HL-60/S4 treated with retinoic acid at 250 ng/mL for 4 days and 3 days (cell line): ENCODE data around the gene RBM28.

Source experiments
- in situ Hi-C: fragments of 300-500 bp; cut with MboI; formaldehyde crosslinking; loops from 2 replicates; pipeline ENCODE4 v1.7.0; 2022; ENCODE audit warnings: low sequenced_read_pairs

Gene RBM28

GRCh38 chr7:128374041-128374440, 30.3 kb upstream of the RBM28 start:
- in situ Hi-C loops, result no loop called here

DNA sequence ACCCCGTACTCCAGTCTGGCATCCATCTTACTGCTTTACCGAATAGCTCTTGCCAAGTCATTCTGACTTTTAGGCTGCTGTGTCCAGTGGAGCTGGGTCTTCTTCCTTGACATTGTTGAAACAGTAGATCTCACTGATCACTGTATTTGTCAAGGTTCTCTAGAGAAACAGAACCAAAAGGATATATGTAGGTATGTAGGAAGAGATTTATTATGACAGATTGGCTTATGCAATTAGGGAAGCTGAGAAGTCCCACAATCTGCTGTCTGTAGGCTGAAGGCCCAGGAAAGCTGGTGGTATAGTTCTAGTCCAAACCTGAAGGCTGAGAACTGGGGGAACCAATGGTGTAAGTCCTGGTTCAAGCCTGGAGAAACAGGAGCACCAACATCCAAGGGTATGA, 29.9 kb upstream of the RBM28 start:
- in situ Hi-C loops, result no loop called here

DNA sequence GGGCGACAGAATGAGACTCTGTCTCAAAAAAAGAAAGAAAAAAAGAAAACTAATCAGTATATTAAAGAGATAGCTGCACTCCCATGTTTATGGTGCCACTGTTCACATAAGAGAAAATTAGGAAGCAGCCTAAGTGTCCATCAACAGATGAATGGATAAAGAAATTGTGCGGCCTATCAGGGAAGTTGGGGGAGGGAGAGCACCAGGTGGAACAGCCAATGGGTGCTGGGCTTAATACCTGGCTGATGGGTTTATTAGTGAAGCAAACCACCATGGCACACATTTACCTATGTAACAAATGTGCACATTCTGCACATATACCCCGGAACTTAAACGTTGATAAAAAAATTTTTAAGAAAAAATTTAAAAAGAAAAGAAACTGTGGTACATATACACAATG, 26.8 kb upstream of the RBM28 start:
- in situ Hi-C loops, result no loop called here

- in situ Hi-C loops, result no loop called here
These were observed 23.3 kb upstream of the RBM28 start for GRCh38 chr7:128366986-128367385.

DNA sequence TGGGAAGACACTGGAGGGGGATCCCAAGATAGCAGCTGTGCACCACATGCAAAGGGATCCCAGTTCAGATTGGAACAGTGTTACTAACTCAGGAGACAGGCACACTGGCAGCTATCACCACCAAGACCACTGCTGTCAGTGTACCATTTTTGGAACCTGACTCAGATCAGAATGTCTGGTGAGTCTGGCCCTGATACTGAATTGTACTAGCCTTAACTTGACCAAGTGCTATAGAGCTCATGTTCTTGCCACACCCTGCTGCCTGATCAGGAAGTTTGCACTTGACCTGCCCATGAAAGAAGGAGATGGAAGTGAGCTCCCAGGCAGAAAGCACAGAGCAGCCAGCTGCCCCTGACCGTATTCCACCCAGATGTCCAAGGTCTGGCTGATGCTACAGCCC, 22.6 kb upstream of the RBM28 start:
- in situ Hi-C loops, result no loop called here

GRCh38 chr7:128365432-128365831, 21.7 kb upstream of the RBM28 start:
- in situ Hi-C loops, result no loop called here

DNA sequence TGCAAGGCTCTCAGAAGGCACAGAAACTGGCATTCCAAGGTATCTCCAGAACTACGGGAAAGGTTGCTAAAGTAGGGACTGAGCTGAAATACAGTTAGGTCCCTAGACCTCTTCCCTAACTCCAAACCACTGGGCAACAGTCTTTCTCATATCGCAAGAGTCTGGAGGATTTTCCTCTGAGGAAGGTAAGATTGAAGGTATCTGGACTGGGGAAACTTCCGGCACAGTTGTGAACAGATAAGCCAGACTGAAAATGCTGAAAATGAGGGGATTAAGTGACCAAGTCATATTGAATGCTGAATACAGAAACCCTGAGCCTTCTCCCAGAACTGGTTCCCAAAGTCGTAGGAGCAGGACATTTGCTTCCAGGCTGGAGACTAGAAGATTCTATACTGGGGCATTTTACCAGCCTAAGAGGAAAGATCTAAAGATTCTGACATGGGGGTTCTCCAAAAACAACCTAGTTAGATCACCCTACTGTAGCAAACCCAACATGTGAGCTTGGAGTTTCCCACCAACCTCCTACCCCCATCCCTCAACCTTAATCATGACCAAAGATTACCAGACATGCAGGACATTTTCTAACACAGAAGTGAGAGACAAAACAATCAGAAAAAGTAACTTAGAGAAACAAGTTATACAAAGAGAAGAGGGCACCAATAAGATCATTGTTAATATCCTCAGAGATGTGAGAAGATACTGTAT, 20.6 kb upstream of the RBM28 start:
- in situ Hi-C loops, result no loop called here

GRCh38 chr7:128363261-128363721, 19.6 kb upstream of the RBM28 start:
- in situ Hi-C loops, result no loop called here

GRCh38 chr7:128362670-128363069, 19.0 kb upstream of the RBM28 start:
- in situ Hi-C loops, result no loop called here

DNA sequence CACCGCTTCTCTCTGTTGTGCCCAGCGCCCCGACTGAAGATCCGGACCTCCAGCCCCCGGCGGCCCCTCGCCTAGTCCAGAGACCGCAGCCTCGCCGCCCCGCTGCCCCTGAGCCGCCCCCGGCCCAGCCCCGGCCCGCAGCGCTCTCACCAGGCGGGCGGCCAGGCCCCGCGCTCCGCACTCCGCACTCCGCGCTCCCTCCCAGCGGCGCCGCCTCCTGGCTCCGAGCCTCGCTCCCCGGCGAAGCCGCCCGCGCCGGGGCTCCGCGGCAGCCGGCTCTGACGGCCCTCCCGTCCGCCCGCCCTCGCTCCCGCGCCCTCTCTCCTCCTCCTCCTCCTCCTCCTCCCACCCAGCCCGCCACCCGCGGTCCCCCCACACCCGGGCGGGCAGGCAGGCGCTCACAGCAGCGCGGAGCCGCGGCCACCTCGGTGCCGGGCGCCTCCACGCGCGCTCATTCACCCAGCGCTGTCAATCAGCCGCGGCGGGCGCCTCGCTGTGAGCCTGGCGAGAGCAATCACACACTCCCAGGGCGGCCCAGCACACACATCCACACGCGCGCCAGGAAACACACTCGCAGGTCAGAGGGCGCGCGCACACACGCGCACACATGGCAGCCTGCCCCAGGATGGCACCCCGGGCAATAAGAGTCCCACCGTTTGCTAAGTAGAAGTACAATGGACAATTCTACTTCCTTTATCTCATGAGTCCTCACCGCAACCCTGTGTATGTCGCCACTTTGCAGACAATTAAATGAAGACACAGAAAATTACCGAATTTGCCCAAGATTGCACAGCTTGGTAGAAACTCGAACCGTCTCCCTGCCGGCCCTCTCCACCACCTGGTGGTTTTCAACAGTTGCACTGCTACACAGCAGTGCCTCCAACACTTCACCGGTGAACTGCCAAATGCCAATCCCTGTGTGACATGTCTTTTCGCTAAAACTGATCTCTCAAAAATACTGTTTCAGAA, 18.0 kb upstream of the RBM28 start, which contains the start of gene PRRT4:
PRRT4 (minus strand) TSS at position 280 of the 969 bp plus-strand sequence.
- in situ Hi-C loops, result no loop called here

- in situ Hi-C loops, result no loop called here
These were observed 16.6 kb upstream of the RBM28 start for GRCh38 chr7:128360359-128360678.

GRCh38 chr7:128359939-128360338, 16.2 kb upstream of the RBM28 start:
- in situ Hi-C loops, result no loop called here

DNA sequence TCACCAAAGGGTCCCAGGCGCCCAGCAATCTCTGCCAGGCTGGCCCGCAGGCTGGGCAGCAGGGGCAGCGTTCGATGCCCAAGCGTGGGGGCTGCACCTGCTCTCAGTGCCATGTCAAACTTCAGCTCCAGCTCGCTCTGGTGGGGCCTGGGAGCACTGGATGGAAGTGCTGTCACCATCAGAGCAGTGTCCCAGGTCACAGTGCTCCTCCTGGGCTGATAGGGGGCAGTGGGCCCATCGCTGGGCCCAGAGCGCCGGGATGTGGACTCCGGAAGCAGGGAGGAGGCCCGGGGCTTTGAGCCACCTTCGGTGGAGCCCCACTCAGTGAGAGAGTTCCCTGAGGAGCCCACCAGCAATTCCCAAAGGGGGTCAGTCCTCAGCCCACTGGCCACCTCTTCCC, 15.6 kb upstream of the RBM28 start:
- in situ Hi-C loops, result no loop called here

DNA sequence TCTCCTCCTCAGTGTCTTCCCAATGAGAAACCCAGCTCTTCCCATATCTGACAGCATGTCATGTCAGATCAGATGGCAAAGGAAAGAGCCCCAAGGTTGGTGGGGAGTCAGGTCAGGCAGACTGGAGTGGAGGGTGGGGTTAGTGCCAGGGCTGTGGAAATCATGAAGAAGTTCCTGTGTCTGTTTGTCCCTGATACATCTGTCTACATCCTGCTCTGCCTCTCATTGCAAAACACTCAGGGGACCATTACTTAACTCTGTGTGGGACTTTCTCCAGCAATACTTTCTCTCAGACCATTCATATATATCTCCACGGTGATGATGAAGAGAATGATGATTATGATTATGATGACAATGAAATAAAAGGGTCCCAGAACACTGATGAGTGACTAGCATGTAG, 14.5 kb upstream of the RBM28 start:
- in situ Hi-C loops, result no loop called here

DNA sequence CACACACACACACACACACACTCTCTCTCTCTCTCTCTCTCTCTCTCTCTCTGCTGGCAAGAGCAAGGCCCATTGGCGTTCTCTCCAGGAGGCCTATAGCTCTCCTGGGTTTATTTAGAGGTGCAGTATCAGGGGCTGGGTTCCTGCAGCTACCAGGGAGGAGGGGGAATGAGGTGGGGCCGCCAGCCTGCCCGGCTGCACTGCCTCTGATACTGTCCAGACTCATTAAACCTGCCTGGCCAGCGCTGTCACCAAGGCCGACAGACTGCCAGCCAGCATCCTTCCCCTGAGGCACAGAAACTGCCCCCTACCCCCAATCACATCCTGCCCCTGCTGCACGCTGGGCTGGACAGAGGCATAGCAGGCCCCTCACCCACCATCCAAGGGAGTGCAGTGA, 13.5 kb upstream of the RBM28 start:
- in situ Hi-C loops, result no loop called here

GRCh38 chr7:128356546-128357216, 13.0 kb upstream of the RBM28 start:
- in situ Hi-C loops, result no loop called here

- in situ Hi-C loops, result no loop called here
These were observed 9.9 kb upstream of the RBM28 start for GRCh38 chr7:128353610-128354009.

GRCh38 chr7:128353189-128353588, 9.5 kb upstream of the RBM28 start:
- in situ Hi-C loops, result no loop called here

DNA sequence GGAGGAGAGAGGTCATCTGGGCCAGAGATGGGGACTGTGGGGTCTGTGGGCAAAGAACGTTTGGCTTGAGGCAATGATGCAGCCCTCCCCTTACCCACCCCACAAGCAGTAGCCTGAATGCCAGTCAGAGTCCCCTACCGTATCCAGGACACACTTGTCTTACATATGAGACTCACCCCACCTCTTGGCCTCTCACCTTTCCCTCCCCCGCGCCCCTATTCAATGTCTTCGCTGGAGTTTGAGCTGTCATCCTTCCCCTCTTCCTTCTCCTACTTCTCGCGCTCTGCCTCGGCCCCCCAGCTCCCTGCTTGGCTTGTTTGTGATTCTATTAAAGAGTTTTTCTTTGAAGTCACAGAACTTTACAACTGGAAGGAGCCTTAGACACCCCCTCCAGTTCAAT, 8.9 kb upstream of the RBM28 start:
- in situ Hi-C loops, result no loop called here

- in situ Hi-C loops, result no loop called here
These were observed 8.4 kb upstream of the RBM28 start for GRCh38 chr7:128352153-128352537.

GRCh38 chr7:128351296-128352152, 7.8 kb upstream of the RBM28 start:
- in situ Hi-C loops, result no loop called here
